Measurements from ENCODE around the gene NECTIN1.

DNA sequence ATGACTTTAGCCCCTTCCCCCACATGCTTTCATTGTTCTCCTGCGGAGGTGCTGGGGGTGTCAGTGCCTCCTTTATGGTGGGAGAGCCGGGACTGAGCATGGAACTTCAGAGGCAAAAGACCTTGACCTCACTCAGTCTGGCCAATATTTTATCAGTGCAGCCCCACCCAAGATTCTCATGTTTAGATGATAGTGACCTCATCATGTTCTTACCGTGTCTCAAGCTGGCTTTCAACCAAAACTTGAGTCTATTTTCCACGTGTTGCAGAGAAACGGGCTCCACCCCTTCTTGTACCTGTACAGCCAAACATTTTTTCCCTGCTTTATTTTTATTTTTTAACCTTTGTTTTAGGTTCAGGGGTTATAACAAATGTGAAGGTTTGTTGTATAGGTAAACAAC, 47.7 kb upstream of the NECTIN1 start:
- TF ChIP-seq CTCF (conservative IDR thresholded peaks at IDR 0.05 in 1 of 2, IDR thresholded peaks at IDR 0.05 in 1 of 2; ENCODE audit: extremely low read depth in 1 of 2, insufficient read depth in 1 of 2, low read depth in 1 of 2, low read length in 2 of 2) (no peak), EZH2 (IDR thresholded peaks at IDR 0.05; ENCODE audit: borderline replicate concordance, low read length) (no peak)
